H1 (cell line): ENCODE measurements around the gene SLC35F6. TPM values are rescaled to one million over a fixed set of nuclear protein-coding genes. Genes with fewer than 3 reads are reported as not detected.

Experiments
- KDM5A ChIP-seq: fragments of 200-600 bp; IDR thresholded peaks from 2 replicates; pipeline ENCODE4 v1.7.1; 2012; ENCODE audit warnings: mild to moderate bottlenecking, low read length, inconsistent platforms, mixed read lengths
- TAF1 ChIP-seq: IDR thresholded peaks from 2 replicates; pipeline ENCODE4 v1.6.1; 2011; ENCODE audit warnings: mild to moderate bottlenecking, low read depth, low read length
- polyA plus RNA-seq, 7 experiments: library from polyadenylated mRNA; depleted of rRNA in 3 of 7; stranded (reverse) in 5 of 7; unstranded in 2 of 7; fragments of >200 nt in 5 of 7; fragments of 200-250 nt in 2 of 7; gene quantifications; 1 replicate in 5 of 7; 2 replicates in 1 of 7; 4 replicates in 1 of 7; pipeline versions ENCODE4 v1.2.1 to v1.2.3, GENCODE V29; 2011 to 2013; ENCODE audit warnings: missing spikeins in 2 of 7, mixed read lengths in 2 of 7
- total RNA-seq: library from RNA; stranded (reverse); fragmentation: NEBNext Ultra II Directional; extraction: Animal tissue kit (Norgen Biotek cat#: 25700); gene quantifications from 2 replicates; pipeline ENCODE4 v1.2.1, GENCODE V29; 2021

The SLC35F6 gene
- total and polyA plus RNA-seq, 2 of the 8 experiments (the other 6 are each of a cell fraction or from before 2014, with no cell fraction given), result 11.2 to 13.5 TPM

DNA sequence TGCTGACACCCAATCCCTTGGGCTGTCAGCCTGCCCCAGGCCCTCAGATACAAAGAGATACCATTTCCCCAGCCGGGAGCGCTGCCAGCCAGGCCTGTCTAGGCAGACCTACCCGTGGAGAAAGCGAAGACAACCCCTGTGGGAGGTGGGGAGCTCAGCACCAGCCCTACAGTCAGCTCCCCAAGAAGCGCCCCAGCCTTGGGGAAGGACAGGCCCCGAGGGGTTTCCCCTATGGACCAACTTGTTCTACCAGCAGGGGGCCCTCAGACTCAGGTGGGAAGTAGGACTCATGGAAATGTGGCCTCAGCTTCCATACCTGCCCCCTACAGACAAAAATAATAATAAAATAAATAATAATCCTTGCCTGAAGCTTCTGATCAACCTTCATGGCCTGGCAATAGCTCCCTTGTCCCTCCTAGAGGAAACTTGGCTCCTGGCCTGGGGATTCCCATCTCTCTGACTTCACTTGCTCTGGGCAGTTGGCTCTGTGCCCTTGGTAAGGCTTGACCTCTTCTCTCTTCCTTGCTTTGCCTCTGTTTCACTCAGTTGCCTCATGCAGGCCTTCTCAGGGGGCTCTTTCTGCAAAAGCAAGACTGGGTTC lies 7.0 kb downstream of the SLC35F6 start (continued):
- TF ChIP-seq KDM5A, result no peak
- no peak for TF ChIP-seq TAF1
